Left ventricle myocardium inferior (tissue), 1 donor: ENCODE results near the gene CYP2B6. TPM values are rescaled to one million over a fixed set of nuclear protein-coding genes. Genes with fewer than 3 reads are reported as not detected.
"Not testable (repeated sequence)": the region's sequence is repeated elsewhere in the genome, so short reads cannot be mapped to it uniquely, and the experiment has no call there.

ENCODE experiments used
- DNase-seq: peaks from one replicate; pipeline ENCODE4 v3.0.0-alpha.2; 2020
- H3K27ac ChIP-seq: fragments of 200-600 bp; replicated peaks from 2 replicates; pipeline ENCODE4 v1.8.0; 2021
- H3K27me3 ChIP-seq: fragments of 200-600 bp; 2 replicates; pipeline ENCODE4 v1.8.0; 2021; ENCODE audit warnings: low read depth
- H3K36me3 ChIP-seq: fragments of 200-600 bp; 2 replicates; pipeline ENCODE4 v1.8.0; 2021
- H3K4me1 ChIP-seq: fragments of 200-600 bp; 2 replicates; pipeline ENCODE4 v1.8.0; 2021
- H3K4me3 ChIP-seq: fragments of 200-600 bp; 2 replicates; pipeline ENCODE4 v1.8.0; 2021; ENCODE audit warnings: mild to moderate bottlenecking, moderate library complexity
- H3K9me3 ChIP-seq: fragments of 200-600 bp; replicated peaks from 2 replicates; pipeline ENCODE4 v1.8.0; 2021
- intact Hi-C: fragments of 100-400 bp; cut with micrococcal nuclease; formaldehyde crosslinking; loops from one replicate; pipeline ENCODE4 v1.11.0; 2022
- total RNA-seq: library from RNA; stranded (reverse); fragmentation: NEBNext Ultra II Directional; extraction: Animal tissue kit (Norgen Biotek cat#: 25700); gene quantifications from one replicate; pipeline ENCODE4 v1.2.1, GENCODE V29; 2021
- TF ChIP-seq, protein P1 (sequence below): fragments of 200-600 bp; IDR thresholded peaks from 2 replicates; pipeline ENCODE4 v1.8.0; 2021; ENCODE audit warnings: antibody characterized with exemption, mild to moderate bottlenecking, borderline replicate concordance
- donor health status: DM: no; HTN: yes; CAD: no; lungs with severe emphysema.

The CYP2B6 gene
- total RNA-seq, 1 donor from 2014 or later, result not detected

DNA sequence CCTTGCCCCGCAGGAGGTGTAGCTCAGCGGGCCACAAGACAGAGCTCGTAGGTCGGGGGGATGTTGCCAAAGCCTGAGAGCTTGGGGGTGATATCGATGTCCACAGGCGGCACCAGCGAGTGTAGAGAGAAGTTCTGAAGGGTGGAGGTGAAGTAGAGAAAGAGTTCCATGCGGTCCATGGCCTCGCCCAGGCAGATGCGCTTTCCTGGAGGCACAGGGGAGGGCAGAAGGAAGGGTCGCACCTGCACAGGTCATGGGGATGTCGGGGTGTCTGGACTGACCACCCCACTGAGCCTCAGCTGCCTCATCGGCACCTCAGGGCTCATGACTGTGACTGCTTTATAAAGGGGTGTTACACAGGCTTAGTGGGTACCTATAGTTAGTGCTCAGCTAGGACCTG is 59.3 kb downstream of the CYP2B6 start:
- H3K27me3 ChIP-seq, result peaks cover 72% of the 10 kb centered on the region
- intact Hi-C loops, result no loop called here

DNA sequence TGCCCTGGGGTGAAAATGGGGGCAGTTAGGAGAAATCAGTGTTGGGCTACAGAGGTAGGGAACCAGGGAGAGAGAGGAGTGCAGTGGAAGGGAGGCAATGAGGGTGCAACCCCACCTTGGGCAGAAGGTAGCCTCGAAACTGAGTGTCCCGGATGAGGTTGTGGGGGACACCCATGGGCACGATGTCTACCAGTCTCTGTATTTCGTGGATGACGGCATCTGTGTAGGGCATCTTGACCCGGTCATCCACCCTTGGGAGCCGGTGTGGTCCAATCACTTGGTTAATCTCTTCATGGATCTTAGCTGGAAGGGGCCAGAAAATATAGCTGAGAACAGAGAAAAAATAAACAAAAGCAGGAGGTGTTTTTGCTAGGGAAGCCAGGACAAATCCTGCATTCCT is 61.1 kb downstream of the CYP2B6 start:
- H3K27ac ChIP-seq, intact Hi-C loops, DNase-seq, H3K36me3 ChIP-seq, H3K4me1 ChIP-seq, H3K4me3 ChIP-seq, H3K9me3 ChIP-seq: not testable (repeated sequence)
- H3K27me3 ChIP-seq, result peaks cover 78% of the 10 kb centered on the region

More for the DNA sequence above, 59.3 kb downstream of the CYP2B6 start:
- Histone ChIP-seq H3K27ac (no peak overlapping the region), H3K36me3 (no peaks in the 10 kb centered on the region), H3K9me3 (no peaks in the 10 kb centered on the region), H3K4me3 (no peak overlapping the region), H3K4me1 (no peaks in the 10 kb centered on the region)
- TF ChIP-seq, protein P1, sequence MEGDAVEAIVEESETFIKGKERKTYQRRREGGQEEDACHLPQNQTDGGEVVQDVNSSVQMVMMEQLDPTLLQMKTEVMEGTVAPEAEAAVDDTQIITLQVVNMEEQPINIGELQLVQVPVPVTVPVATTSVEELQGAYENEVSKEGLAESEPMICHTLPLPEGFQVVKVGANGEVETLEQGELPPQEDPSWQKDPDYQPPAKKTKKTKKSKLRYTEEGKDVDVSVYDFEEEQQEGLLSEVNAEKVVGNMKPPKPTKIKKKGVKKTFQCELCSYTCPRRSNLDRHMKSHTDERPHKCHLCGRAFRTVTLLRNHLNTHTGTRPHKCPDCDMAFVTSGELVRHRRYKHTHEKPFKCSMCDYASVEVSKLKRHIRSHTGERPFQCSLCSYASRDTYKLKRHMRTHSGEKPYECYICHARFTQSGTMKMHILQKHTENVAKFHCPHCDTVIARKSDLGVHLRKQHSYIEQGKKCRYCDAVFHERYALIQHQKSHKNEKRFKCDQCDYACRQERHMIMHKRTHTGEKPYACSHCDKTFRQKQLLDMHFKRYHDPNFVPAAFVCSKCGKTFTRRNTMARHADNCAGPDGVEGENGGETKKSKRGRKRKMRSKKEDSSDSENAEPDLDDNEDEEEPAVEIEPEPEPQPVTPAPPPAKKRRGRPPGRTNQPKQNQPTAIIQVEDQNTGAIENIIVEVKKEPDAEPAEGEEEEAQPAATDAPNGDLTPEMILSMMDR, result no peak
- DNase-seq, result no peak

DNA sequence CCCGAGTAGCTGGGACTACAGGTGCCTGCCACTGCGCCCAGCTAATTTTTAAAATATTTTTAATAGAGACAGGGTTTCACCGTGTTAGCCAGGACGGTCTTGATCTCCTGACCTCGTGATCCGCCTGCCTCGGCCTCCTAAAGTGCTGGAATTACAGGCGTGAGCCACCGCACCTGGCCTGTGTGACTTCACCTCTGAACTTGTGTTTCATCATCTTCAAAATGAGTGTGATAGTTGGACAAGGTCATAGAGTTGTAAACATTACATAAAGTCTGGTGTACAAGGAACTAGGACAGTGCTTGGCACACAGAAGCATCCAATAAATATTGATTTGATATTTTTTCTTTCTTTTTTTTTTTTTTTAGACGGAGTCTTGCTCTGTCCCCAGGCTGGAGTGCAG is 62.2 kb downstream of the CYP2B6 start:
- H3K4me1 ChIP-seq, intact Hi-C loops, H3K4me3 ChIP-seq, H3K27ac ChIP-seq, H3K36me3 ChIP-seq, DNase-seq, H3K9me3 ChIP-seq: not testable (repeated sequence)
- peaks cover 80% of the 10 kb centered on the region for H3K27me3 ChIP-seq

DNA sequence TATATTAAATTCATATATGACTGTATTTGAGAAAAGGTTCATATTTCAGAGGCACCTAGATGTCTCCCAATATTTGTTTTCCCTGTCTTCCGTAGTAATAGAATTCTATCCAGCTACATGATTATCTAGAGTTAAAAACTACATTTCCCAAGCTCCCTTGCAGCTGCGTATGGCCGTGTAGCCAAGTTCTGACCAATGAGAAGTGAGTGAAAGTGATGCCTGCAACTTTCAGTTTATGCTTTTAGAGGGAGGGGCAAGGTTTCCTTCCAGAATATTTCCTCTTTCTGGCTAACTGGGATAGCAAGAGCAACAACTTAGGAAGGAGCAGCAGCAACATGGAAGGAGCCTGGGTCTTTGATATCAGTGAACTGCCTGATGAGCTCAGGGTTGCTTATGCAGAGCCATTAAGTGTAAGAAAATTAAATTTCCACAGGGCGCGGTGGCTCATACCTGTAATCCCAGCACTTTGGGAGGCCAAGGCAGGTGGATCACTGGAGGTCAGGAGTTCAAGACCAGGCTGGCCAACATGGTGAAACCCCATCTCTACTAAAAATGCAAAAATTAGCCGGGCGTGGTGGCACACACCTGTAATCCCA is 74.0 kb downstream of the CYP2B6 start:
- intact Hi-C loops, result no loop called here
- Histone ChIP-seq H3K27ac (no peak overlapping the region), H3K4me3 (no peak overlapping the region), H3K27me3 (peaks cover 60% of the 10 kb centered on the region), H3K4me1 (no peaks in the 10 kb centered on the region), H3K9me3 (no peaks in the 10 kb centered on the region), H3K36me3 (no peaks in the 10 kb centered on the region)
- DNase-seq, result no peak
- TF ChIP-seq, protein P1, result no peak

Other genes starting within 250 kb of the CYP2B6 start
- 7.4 TPM for gene ACTMAP, start 240.8 kb upstream of the CYP2B6 start, total RNA-seq
- 27.9 TPM for gene SNRPA, start 240.1 kb upstream of the CYP2B6 start, total RNA-seq
- gene MIA, start 215.8 kb upstream of the CYP2B6 start, total RNA-seq, result not detected
- 13.5 TPM for gene RAB4B, start 213.0 kb upstream of the CYP2B6 start, total RNA-seq
- 47.8 TPM for gene EGLN2, start 192.1 kb upstream of the CYP2B6 start, total RNA-seq
- not detected for gene CYP2A6, start 140.8 kb upstream of the CYP2B6 start, total RNA-seq
- gene CYP2A7, start 109.1 kb upstream of the CYP2B6 start, total RNA-seq, result not detected
- not detected for gene CYP2A13, start 97.2 kb downstream of the CYP2B6 start, total RNA-seq
- not detected for gene CYP2F1, start 123.2 kb downstream of the CYP2B6 start, total RNA-seq
- gene CYP2S1, start 201.9 kb downstream of the CYP2B6 start, total RNA-seq, result 0.44 TPM
- 13.6 TPM for gene AXL, start 227.9 kb downstream of the CYP2B6 start, total RNA-seq